K562 (cell line): ENCODE results near the gene FUBP3. TPM values are rescaled to one million over a fixed set of nuclear protein-coding genes. Genes with fewer than 3 reads are reported as not detected.

ENCODE experiments used
- GTF2B ChIP-seq: IDR thresholded peaks from 2 replicates; pipeline ENCODE4 v1.6.1; 2011; ENCODE audit not compliant: insufficient read length; ENCODE audit errors: extremely low read depth
- HNRNPLL ChIP-seq: fragments of 200-400 bp; formaldehyde crosslinking; IDR thresholded peaks from 2 replicates; pipeline ENCODE4 v1.6.1; 2017; ENCODE audit warnings: low read length, low read depth, mild to moderate bottlenecking; ENCODE audit not compliant: poor library complexity, severe bottlenecking
- MEF2A ChIP-seq: IDR thresholded peaks from 2 replicates; pipeline ENCODE4 v1.6.1; 2011; ENCODE audit warnings: low read depth, mild to moderate bottlenecking, low read length, moderate library complexity; ENCODE audit not compliant: control insufficient read depth
- MGA ChIP-seq: fragments of 450-650 bp; IDR thresholded peaks from 2 replicates; pipeline ENCODE4 v1.6.1; 2016; ENCODE audit warnings: mild to moderate bottlenecking, moderate library complexity
- PRPF4 ChIP-seq: fragments of 200-400 bp; formaldehyde crosslinking; IDR thresholded peaks from one replicate; pipeline ENCODE4 v1.6.1; 2017; ENCODE audit warnings: low read length, low read depth, mild to moderate bottlenecking; ENCODE audit not compliant: insufficient read depth, poor library complexity, severe bottlenecking
- polyA plus RNA-seq, 8 experiments: library from polyadenylated mRNA; depleted of rRNA in 4 of 8; stranded (reverse) in 5 of 8; unstranded in 3 of 8; fragments of >200 nt; fragmentation: Nextera tagmentation in 2 of 8; fragmentation: Illumina TruSeq in 1 of 8; extraction: Ambion mirVana in 2 of 8; extraction: Trizol in 1 of 8; gene quantifications; 2 replicates each; pipeline versions ENCODE4 v1.2.1 to v1.2.3, GENCODE V29; 2011 to 2014; ENCODE audit warnings: inconsistent platforms in 1 of 8, missing spikeins in 1 of 8
- total RNA-seq, 7 experiments: library from RNA; depleted of rRNA in 6 of 7; stranded (reverse); fragments of >200 nt in 6 of 7; fragmentation: Illumina TruSeq in 2 of 7; extraction: Trizol in 2 of 7; gene quantifications; 2 replicates each; pipeline versions ENCODE4 v1.2.1 to v1.2.3, GENCODE V29; 2011 to 2021; ENCODE audit warnings: low replicate concordance in 1 of 7

The FUBP3 gene
- total and polyA plus RNA-seq, 9 of the 15 experiments (the other 6 are each of a cell fraction or from before 2014, with no cell fraction given), result 3.0 to 64.0 (median 48.1) TPM

- no peak for TF ChIP-seq MGA
- TF ChIP-seq GTF2B, result no peak
- no peak for TF ChIP-seq PRPF4
- no peak for TF ChIP-seq HNRNPLL
- no peak for TF ChIP-seq MEF2A
Measured at GRCh38 chr9:130607640-130608420, 28.5 kb downstream of the FUBP3 start (continued).
